OCI-LY3 (cell line): ENCODE results near the gene FRAS1.

ENCODE experiments used
- CTCF ChIP-seq: fragments of 200-600, 300-600 bp; sonication (generic); IDR thresholded peaks from 2 replicates; pipeline ENCODE4 v1.5.1; 2014; ENCODE audit warnings: antibody characterized with exemption, low read length, low read depth
- EZH2phosphoT487 ChIP-seq: fragments of 200-600 bp; shearing (Covaris generic); IDR thresholded peaks from 2 replicates; pipeline ENCODE4 v1.6.1; 2018; ENCODE audit warnings: antibody characterized with exemption, mixed run types, low read depth

GRCh38 chr4:78570117-78570516 is 513.0 kb downstream of the FRAS1 start:
- no peak for TF ChIP-seq EZH2phosphoT487
- no peak for TF ChIP-seq CTCF
